H1 (cell line): ENCODE data around the gene SNX3. TPM values are rescaled to one million over a fixed set of nuclear protein-coding genes. Genes with fewer than 3 reads are reported as not detected.

Source experiments
- HDAC6 ChIP-seq: IDR thresholded peaks from one replicate; pipeline ENCODE4 v1.7.1; 2012; ENCODE audit warnings: low read depth, mild to moderate bottlenecking, inconsistent platforms, low read length, moderate library complexity
- ZNF274 ChIP-seq: IDR thresholded peaks from 2 replicates; pipeline ENCODE4 v1.7.0; 2012; ENCODE audit warnings: low read length, borderline replicate concordance; ENCODE audit errors: extremely low read depth
- polyA plus RNA-seq, 7 experiments: library from polyadenylated mRNA; depleted of rRNA in 3 of 7; stranded (reverse) in 5 of 7; unstranded in 2 of 7; fragments of >200 nt in 5 of 7; fragments of 200-250 nt in 2 of 7; gene quantifications; 1 replicate in 5 of 7; 2 replicates in 1 of 7; 4 replicates in 1 of 7; pipeline versions ENCODE4 v1.2.1 to v1.2.3, GENCODE V29; 2011 to 2013; ENCODE audit warnings: missing spikeins in 2 of 7, mixed read lengths in 2 of 7
- total RNA-seq: library from RNA; stranded (reverse); fragmentation: NEBNext Ultra II Directional; extraction: Animal tissue kit (Norgen Biotek cat#: 25700); gene quantifications from 2 replicates; pipeline ENCODE4 v1.2.1, GENCODE V29; 2021

SNX3 gene
- total and polyA plus RNA-seq, 2 of the 8 experiments (the other 6 are each of a cell fraction or from before 2014, with no cell fraction given) = 72.5 to 150 TPM

DNA sequence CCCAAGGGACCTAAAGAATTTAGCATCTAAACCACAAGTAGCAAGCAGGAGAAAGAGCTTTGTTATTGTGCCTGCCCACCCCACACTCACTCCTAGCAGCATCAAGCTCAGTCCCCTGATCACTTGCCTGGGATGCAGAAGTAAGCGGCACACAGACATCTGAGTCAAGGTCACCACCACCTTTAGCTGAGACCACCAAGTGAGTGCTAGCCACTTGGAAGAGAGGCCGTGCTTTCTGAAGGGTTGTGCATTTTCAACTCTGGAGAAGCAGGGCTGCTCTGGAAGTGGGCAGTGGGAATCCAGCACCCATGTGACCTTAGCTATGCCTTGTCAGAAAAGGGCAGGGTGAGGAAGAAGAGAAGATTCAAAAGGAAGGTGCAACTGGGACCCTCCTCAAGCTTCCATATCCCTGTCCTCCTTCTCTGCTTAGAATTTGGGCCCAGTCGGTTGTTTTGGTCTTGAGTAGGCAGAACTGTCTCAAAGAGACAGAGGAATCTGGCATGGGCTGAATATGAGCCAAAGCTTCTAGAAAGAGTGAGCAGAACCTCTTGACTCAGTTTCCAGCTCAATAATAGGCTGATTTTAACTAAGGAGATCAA, 88.8 kb downstream of the SNX3 start (continued):
- TF ChIP-seq ZNF274 (no peak), HDAC6 (no peak)
